Left kidney (tissue), 2 donors: ENCODE measurements around the gene AGBL2. TPM values are rescaled to one million over a fixed set of nuclear protein-coding genes. Genes with fewer than 3 reads are reported as not detected.

Experiments used
- DNase-seq: peaks from one replicate; pipeline ENCODE4 v3.0.0-alpha.2; 2013
- polyA plus RNA-seq: library from polyadenylated mRNA; unstranded; fragments of 120-200 nt; gene quantifications from one replicate; pipeline ENCODE4 v1.2.1, GENCODE V29; 2013; ENCODE audit not compliant: insufficient read length

Gene AGBL2
- polyA plus RNA-seq, 1 donor, result 10.7 TPM

DNA sequence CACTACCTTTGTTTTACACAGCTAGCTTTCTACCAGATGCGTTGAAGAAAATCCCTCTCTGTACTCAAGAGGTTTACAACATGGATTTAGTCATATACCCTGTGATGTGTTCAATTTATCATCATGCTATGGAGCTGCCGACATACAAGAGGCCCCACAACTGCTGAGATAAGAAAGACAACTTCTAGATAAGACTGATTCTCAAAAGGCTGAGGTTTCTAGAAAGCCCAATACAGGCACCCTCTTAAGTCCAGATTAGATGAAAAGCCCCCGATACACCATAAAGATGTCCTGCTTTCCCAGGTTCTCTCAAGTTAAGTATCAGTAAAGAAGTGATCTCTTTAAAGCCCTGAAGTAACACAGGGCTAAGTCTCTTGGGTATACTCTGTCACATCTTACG, 87.1 kb downstream of the AGBL2 start:
- no peak for DNase-seq

DNA sequence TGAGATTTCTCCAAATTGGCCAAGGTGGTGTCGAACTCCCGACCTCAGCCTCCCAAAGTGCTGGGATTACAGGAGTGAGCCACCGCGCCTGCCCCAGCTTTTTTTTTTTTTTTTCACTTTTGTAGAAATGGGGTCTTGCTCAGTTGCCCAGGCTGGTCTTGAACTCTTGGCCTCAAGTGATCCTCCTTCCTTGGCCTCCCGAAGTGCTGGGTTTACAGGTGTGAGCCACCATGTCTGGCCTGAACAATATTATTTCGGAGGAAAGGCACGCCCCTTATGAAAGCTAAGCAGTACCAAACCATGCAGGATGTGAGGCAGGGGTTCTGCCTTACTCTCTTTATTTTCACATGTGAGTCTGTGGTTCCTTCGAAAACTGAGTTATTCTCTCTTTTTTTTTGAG, 88.9 kb downstream of the AGBL2 start:
- no peak for DNase-seq

- DNase-seq, result no peak
These were observed 94.3 kb downstream of the AGBL2 start for GRCh38 chr11:47620836-47621378.

DNA sequence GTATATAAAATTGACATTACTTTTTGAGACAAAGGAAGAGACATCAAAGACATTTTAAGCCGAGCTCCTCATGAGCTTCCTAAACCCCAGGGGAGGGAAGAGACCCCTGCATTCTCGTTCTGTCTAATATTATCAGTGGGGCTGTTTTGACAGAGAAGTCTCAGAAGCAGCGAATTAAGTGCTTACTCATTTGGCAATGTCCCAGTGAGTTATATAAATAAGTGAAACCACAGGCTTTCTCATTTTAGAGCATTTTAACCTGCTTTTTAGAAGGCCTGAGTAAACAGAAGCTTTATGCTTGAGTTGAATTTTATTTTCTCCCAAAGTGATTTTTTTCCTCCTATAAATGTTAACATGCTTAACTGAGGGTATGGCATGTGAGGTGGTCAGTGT, 97.8 kb downstream of the AGBL2 start:
- DNase-seq, result no peak

GRCh38 chr11:47616726-47617416, 98.3 kb downstream of the AGBL2 start:
- DNase-seq, result peak; percentile 51

- no peak for DNase-seq
These were observed 99.9 kb downstream of the AGBL2 start for GRCh38 chr11:47615249-47615648.

DNA sequence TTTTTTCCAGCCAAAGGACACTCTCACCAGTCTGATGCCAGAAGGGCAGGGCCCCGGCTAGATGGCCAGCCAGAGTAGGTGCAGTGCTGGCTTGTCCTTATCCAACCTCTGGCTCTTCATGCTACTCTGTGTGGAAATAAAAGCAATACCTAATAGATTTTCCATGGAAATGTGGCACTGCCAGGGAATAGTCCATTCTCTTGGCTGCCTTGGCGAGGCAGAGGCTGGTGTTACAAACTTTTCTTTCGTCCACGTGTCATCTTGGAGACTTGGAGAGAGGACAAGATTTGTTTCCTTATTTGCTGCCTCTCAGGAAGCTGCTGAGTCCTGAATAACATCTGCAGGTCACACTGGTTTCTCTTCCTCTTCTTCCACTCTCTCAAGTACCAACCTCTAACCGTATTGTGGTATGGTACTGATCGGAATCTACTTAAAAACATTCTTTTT, 103.8 kb downstream of the AGBL2 start:
- DNase-seq, result no peak

GRCh38 chr11:47609675-47610074, 105.5 kb downstream of the AGBL2 start:
- DNase-seq, result no peak

Other genes starting within 250 kb of the AGBL2 start
- gene CELF1, start 162.2 kb downstream of the AGBL2 start, polyA plus RNA-seq, result 136 TPM
- 44.1 TPM for gene PTPMT1, start 149.8 kb downstream of the AGBL2 start, polyA plus RNA-seq
- gene KBTBD4, start 136.4 kb downstream of the AGBL2 start, polyA plus RNA-seq, result 27.2 TPM
- 148 TPM for gene NDUFS3, start 136.3 kb downstream of the AGBL2 start, polyA plus RNA-seq
- gene FAM180B, start 128.7 kb downstream of the AGBL2 start, polyA plus RNA-seq, result 0.33 TPM
- gene C1QTNF4, start 121.0 kb downstream of the AGBL2 start, polyA plus RNA-seq, result 5.8 TPM
- 129 TPM for gene MTCH2, start 72.8 kb downstream of the AGBL2 start, polyA plus RNA-seq
- gene FNBP4, start 52.0 kb upstream of the AGBL2 start, polyA plus RNA-seq, result 228 TPM
- gene NUP160, start 133.0 kb upstream of the AGBL2 start, polyA plus RNA-seq, result 86.8 TPM